Ishikawa (cell line): ENCODE measurements around the gene NUMA1.
A peak's percentile ranks its signal among the peaks of the same experiment; 100 is the strongest.

ENCODE experiments used
- CEBPB ChIP-seq: IDR thresholded peaks from 2 replicates; pipeline ENCODE4 v1.6.1; 2012
- CREB1 ChIP-seq: IDR thresholded peaks from 2 replicates; pipeline ENCODE4 v1.6.1; 2012; ENCODE audit warnings: low read depth
- EGR1 ChIP-seq: IDR thresholded peaks from 2 replicates; pipeline ENCODE4 v1.6.1; 2012
- EP300 ChIP-seq: IDR thresholded peaks from 2 replicates; pipeline ENCODE4 v1.6.1; 2012; ENCODE audit warnings: borderline replicate concordance
- MAX ChIP-seq: IDR thresholded peaks from 2 replicates; pipeline ENCODE4 v1.6.1; 2012
- RAD21 ChIP-seq: IDR thresholded peaks from 2 replicates; pipeline ENCODE4 v1.6.1; 2012; ENCODE audit warnings: low read depth
- REST ChIP-seq: IDR thresholded peaks from 2 replicates; pipeline ENCODE4 v1.6.1; 2012; ENCODE audit warnings: low read depth, mild to moderate bottlenecking
- TAF1 ChIP-seq: IDR thresholded peaks from 2 replicates; pipeline ENCODE4 v1.6.1; 2012; ENCODE audit warnings: low read depth, mild to moderate bottlenecking
- TCF12 ChIP-seq: IDR thresholded peaks from 2 replicates; pipeline ENCODE4 v1.6.1; 2012; ENCODE audit warnings: low read depth
- TEAD4 ChIP-seq: IDR thresholded peaks from 2 replicates; pipeline ENCODE4 v1.6.1; 2012
- USF1 ChIP-seq: IDR thresholded peaks from 2 replicates; pipeline ENCODE4 v1.6.1; 2012
- YY1 ChIP-seq: IDR thresholded peaks from 2 replicates; pipeline ENCODE4 v1.6.1; 2012; ENCODE audit warnings: low read depth
- ZBTB7A ChIP-seq: IDR thresholded peaks from 2 replicates; pipeline ENCODE4 v1.6.1; 2012; ENCODE audit warnings: low read depth

NUMA1 gene

DNA sequence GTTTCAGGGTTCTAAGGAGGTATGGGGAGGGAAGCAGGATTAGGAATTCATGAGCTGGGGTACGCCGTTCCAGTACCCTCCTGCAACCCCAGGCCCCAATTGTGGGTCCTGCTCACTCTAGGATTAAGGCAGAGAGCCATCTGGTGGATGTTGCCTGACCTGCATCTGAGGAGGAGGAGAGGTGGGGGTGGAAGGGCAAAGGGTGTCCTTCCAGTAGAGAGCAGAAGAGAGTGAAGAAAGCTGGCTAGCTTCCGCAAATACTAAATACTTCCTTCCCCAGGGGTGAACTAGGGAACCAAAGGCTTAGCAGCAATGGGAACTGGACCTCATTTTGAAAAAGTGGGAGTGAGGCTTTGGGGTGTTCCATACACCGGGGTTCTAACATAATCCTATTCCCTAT is 10.9 kb upstream of the NUMA1 start:
- TF ChIP-seq REST = no peak
- TF ChIP-seq RAD21 = peak; percentile 83

DNA sequence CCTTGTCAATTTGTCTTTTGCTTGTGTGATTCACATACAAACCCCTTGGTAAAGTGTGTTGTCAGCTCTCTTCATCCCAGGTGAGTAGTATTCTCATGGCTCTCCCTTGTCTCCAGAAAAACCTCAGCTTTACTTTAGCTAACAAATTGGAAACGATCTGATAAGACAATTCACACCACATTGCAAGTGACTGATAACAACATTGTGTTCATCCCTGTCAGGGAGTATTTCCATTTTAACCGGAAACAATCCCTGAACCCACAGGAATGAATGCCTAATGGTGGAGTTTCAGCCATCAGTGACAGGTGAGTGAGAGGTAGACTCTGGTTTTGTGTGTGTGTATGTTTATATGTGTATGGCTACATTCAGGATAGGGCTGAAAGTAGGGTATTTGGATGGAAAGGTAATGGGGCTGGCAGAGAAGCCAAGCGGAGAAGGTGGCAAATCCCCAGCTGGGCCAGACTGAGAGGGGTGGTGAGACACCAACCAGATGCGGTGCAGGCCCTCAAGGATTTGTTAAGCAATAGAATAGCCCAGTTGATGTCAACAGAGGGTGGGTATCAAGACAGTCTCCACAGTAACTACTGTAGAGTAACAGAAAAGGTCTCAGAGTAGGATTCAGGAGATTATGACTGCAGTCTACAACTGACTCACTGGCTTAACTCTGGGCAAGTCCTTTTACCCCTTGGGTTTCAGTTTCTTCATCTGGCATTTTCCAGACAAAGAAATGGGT is 7.9 kb upstream of the NUMA1 start:
- TF ChIP-seq RAD21 (no peak), REST (no peak), TCF12 (no peak)

DNA sequence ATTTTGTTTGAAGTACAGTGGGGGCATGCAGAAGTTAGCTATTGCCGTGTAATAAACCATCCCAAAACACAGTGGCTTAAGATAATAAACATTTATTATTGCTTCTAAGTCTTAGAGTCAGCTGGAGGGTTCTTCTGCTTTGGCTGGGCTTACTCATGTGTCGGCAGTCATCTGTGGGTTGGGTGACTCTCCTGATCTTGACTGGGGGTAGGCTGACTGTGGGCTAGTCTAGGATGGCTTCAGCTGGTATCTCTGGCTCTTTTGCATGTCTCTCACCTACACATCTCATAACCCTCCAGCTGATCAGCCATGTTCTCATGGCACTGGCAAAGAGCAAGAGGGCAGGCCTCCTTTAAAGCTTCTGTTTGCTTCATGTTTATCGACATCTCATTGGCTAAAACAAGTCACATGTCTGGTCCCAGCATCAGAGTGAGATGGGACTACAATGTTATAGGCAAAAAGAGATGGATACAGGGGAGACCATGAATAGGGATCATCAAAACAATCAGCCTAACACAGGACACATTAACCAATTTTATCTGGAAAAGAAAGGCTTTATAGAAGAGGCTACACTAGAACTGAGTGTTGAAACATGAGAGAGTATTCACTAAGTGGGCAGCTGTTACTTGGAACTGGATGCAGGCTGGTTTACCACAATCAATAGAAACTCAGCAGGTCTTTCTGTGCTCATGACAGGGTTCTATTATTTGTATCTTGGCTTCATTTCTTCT is 5.4 kb upstream of the NUMA1 start:
- TF ChIP-seq USF1 (peak; percentile 79), CREB1 (no peak), RAD21 (no peak), TCF12 (no peak), YY1 (no peak)

DNA sequence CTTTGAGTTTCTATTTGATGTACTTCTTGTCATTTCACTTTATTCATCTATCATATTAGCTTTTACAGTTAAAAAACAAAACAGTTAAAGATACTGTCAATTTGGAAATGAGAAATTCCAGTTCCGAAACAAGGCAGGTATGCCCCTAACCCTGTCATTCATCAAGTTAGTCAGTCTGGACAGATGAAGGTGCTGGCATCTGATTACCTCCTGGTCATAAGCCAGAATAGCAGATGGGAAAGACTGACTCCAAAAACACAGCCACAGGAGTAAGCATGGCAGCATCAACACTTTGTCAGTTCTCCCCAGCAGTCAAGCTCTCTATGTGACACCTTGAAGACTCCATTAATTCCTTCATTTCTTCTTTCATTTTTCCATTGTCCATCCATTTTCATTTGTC is 4.6 kb upstream of the NUMA1 start:
- TF ChIP-seq ZBTB7A = no peak
- TF ChIP-seq TCF12 = no peak
- TF ChIP-seq EGR1 = no peak
- TF ChIP-seq CREB1 = no peak
- no peak for TF ChIP-seq USF1
- TF ChIP-seq EP300 = no peak

GRCh38 chr11:72084076-72084475 is 3.7 kb upstream of the NUMA1 start:
- no peak for TF ChIP-seq RAD21
- no peak for TF ChIP-seq CEBPB
- TF ChIP-seq CREB1 = no peak
- TF ChIP-seq ZBTB7A = no peak
- TF ChIP-seq EP300 = no peak
- TF ChIP-seq TEAD4 = no peak

DNA sequence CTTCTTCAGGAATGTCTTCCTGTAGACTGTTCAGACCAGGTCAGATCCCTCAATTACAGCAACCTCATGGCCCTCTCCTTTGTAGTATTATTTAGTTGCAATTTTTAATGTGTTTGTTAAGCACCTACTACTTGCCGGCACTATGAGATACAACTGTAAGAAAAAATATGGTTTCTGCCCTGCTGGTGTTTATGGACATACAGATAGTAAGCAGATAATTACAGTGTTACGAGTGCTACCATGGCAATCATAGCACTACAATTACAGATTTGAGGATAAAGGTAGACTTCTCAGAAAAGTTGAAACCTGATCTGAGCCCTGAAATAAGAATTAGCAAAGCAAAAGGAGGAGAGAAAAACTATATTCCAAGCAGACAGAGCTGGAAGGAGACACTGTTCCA is 3.1 kb upstream of the NUMA1 start:
- TF ChIP-seq TEAD4 (no peak), USF1 (no peak)

- no peak for TF ChIP-seq TEAD4
- no peak for TF ChIP-seq TAF1
- TF ChIP-seq EP300 = no peak
- no peak for TF ChIP-seq CEBPB
- TF ChIP-seq ZBTB7A = no peak
- no peak for TF ChIP-seq TCF12
- TF ChIP-seq USF1 = no peak
- no peak for TF ChIP-seq RAD21
- no peak for TF ChIP-seq MAX
- TF ChIP-seq YY1 = no peak
- TF ChIP-seq EGR1 = no peak
- TF ChIP-seq CREB1 = no peak
Measured at GRCh38 chr11:72081821-72082453, 1.6 kb upstream of the NUMA1 start.
